ENCODE results near the gene MTMR1. TPM values are rescaled to one million over a fixed set of nuclear protein-coding genes. Genes with fewer than 3 reads are reported as not detected.
A peak's percentile ranks its signal among the peaks of the same experiment; 100 is the strongest.

The MTMR1 gene
- total RNA-seq, result 15.5 and 30.2 TPM in 2 replicates

DNA sequence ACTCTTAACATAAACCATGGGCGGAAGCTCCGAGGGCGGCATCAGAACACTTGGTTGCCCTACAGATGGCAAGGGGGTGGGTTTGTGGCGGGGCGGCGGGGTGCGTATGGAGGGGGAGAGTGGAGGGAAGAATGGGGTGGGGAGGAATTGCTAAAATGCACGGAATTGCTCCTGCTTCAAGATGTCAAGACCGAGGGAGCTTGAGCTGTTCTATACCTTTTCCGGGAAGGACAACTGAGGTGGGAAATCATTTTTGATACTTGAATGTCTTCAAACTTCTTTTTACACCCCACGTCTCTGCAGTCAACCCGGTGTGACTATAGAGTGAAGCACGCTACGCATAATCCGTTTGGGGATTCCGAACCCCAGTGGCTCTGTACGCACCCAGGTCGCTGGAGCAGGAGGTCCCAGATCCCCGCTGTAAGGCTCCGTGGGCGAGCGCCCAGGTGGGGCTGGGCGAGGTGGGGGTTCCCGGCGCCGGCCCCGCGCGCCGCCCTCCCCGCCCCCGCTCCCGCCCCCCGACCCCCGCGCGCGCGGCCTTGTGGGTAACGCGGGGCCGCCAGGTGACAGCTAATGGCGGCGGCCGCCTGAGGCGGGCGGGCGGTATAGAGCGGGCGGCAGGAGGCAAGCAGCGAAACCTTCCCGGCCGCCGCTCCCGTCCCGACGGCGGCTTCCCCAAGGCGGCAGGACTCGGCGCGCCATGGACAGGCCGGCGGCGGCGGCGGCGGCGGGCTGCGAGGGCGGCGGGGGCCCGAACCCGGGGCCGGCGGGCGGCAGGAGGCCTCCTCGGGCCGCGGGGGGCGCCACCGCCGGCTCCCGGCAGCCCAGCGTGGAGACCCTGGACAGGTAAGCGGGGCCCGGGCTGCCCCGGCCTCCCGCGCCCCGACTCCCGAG, at the start of gene MTMR1:
Gene MTMR1, plus strand, starts transcription at position 566 of the 894 bp plus-strand sequence. Its CDS starts 135 bp downstream, at position 701.
- DNase-seq (ENCODE audit: low read depth), result no peak
- TF ChIP-seq, protein P1, sequence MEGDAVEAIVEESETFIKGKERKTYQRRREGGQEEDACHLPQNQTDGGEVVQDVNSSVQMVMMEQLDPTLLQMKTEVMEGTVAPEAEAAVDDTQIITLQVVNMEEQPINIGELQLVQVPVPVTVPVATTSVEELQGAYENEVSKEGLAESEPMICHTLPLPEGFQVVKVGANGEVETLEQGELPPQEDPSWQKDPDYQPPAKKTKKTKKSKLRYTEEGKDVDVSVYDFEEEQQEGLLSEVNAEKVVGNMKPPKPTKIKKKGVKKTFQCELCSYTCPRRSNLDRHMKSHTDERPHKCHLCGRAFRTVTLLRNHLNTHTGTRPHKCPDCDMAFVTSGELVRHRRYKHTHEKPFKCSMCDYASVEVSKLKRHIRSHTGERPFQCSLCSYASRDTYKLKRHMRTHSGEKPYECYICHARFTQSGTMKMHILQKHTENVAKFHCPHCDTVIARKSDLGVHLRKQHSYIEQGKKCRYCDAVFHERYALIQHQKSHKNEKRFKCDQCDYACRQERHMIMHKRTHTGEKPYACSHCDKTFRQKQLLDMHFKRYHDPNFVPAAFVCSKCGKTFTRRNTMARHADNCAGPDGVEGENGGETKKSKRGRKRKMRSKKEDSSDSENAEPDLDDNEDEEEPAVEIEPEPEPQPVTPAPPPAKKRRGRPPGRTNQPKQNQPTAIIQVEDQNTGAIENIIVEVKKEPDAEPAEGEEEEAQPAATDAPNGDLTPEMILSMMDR (IDR thresholded peaks at IDR 0.05; ENCODE audit: insufficient read depth, low read depth, low read length), result no peak
- H3K4me3 ChIP-seq (ENCODE audit: low read depth, low read length), result peak within 1 kb of the TSS; percentile 58

DNA sequence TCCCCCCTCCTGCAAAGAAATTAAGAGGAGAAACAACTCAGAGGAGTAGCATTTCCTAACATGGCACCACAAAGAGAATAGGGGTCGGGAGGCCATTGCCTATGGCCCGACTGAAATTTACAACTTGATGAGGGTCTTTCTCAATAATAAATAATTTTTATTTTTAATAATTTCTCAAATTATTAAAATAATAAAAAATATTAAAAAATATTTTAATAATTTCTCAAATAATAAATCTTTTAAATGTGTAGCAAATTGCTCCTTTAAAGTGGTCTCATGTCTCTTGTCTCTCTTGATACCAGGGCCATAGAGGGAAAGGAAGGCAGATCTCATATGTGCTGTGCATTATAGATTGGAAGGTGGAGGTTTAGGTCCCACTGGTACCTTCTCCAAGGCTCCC, 49.2 kb upstream of the MTMR1 start:
- no peak for DNase-seq (ENCODE audit: low read depth)
- TF ChIP-seq, protein P1 (IDR thresholded peaks at IDR 0.05; ENCODE audit: insufficient read depth, low read depth, low read length), result no peak
- no peak overlapping the region for H3K4me3 ChIP-seq (ENCODE audit: low read depth, low read length)

DNA sequence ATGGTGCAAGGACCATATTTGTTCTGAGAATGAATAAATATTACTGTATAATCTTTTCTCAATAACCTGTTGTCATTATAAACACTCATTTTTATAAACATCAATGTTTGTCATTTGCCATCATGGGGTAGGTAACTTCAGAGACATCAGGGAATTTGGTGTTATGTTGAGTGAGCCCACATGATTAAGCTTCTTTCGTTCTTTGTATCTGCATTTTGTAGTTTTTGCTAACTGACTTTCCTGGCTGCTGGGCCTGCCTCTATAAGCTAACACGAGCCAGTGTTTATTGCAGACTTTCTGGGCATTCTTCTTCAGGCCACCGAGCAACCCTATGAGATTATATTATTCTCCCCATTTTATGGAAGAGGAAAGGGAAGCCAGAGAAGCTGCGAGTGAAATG, 48.8 kb upstream of the MTMR1 start:
- TF ChIP-seq, protein P1 (IDR thresholded peaks at IDR 0.05; ENCODE audit: insufficient read depth, low read depth, low read length), result no peak
- no peak for DNase-seq (ENCODE audit: low read depth)
- H3K4me3 ChIP-seq (ENCODE audit: low read depth, low read length), result no peak overlapping the region

DNA sequence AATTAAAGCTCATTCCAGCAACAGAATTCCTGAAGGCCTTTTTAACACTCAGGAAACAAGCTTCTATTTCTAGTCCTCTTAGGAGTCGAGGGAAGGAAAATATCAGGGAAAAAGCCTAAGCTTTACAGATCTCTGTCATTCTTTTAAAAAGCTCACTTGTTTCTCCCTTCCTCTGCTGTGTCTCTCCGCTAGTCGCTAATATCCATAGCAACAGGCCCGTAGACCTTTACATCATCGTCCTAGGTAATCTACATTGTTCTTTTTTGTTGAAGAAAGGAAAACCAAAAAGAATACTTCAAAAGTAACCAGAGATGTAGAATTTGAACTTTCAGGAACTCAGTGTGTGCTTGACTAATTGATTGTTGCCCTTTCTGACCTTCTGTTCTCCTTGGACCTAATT, 45.9 kb upstream of the MTMR1 start:
- H3K4me3 ChIP-seq (ENCODE audit: low read depth, low read length), result no peak overlapping the region
- DNase-seq (ENCODE audit: low read depth), result no peak
- TF ChIP-seq, protein P1 (IDR thresholded peaks at IDR 0.05; ENCODE audit: insufficient read depth, low read depth, low read length), result no peak

DNA sequence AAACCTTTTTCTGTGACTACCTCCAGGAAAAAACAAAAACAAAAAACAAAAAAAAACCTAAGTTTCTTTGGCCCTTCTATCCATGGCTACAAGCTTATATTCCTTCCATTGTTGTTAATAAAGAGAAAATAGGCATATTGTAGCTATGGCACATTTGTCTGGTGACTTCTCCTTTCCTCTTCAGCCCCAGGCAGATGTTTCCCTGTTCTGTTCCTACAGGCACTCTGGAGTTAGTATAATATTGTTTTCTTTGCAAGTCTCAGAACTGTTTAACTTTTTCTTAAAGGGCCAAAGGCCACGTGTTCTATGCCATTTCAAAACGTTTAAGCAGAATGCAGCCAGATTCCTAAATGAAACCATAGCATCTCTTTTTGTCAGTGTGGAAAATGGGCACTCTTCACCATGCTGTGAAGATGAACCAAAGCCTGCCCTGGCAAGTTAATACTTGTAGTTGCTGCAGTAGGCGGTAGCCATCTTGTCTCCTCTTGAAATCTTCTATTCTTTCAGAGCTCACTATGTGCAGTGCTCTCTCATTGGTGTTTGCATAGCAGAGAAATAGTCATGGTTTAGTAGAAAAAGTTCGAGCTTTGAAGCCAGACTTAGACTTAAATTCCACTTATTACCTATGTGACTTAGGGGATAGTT, 44.8 kb upstream of the MTMR1 start:
- no peak for DNase-seq (ENCODE audit: low read depth)
- TF ChIP-seq, protein P1 (IDR thresholded peaks at IDR 0.05; ENCODE audit: insufficient read depth, low read depth, low read length), result no peak
- no peak overlapping the region for H3K4me3 ChIP-seq (ENCODE audit: low read depth, low read length)

DNA sequence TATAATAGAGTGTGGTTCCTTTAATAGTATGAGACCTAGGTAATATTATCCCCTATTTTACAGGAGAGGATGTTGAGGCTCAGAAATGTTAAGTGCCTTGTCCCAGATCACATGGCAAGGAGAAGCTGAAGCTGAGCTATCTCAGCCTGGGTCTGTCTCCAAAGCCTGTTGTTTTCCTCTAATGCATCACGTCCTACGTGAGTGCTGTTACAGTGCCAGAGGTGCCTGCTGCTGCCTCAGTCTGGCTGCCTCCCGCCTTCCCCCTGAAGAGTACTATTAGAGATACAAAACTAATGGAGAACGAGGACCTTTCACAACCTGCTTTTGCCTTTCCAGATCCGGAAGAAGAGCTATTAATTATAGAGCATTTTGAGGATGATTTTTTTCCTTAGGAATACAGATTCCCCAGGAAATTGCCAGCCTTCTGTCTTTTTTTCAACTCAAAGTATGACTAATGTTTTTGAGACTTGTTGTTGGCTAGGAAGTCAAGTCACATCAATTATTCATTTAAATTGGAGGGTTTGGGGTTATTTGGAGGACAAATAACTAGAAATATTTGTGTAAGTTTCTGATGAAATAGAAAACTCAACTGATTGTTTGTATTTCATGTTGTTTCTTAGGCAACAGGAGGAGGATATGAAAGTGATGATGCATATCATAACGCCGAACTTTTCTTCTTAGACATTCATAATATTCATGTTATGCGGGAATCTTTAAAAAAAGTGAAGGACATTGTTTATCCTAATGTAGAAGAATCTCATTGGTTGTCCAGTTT, 43.9 kb upstream of the MTMR1 start:
- peak; percentile 52 for DNase-seq (ENCODE audit: low read depth)
- H3K4me3 ChIP-seq (ENCODE audit: low read depth, low read length), result no peak overlapping the region
- TF ChIP-seq, protein P1 (IDR thresholded peaks at IDR 0.05; ENCODE audit: insufficient read depth, low read depth, low read length), result no peak
